IMR-90 (cell line): ENCODE results near the gene NUDCD3. TPM values are rescaled to one million over a fixed set of nuclear protein-coding genes. Genes with fewer than 3 reads are reported as not detected.

Experiments
- ATAC-seq: fragments of 200-7000 bp; cut with Tn5 transposase; 2 replicates; pipeline ENCODE4 v1.9.1; 2020; ENCODE audit warnings: low read depth, mild to moderate bottlenecking, moderate library complexity
- BruUV-seq: library from RNA; stranded (reverse); fragments of 400-500 nt; replicated peaks from 2 replicates; lab custom pipeline; 2021; lab: Mats Ljungman, UMichigan
- CTCF ChIA-PET: fragments of 300-600 bp; formaldehyde crosslinking; extraction: SDS; loops from one replicate; lab custom pipeline; 2021; ENCODE audit warnings: antibody characterized with exemption; lab: Yijun Ruan, JAX
- POLR2A ChIA-PET: fragments of 300-600 bp; sonication (Branson Sonifier 250); formaldehyde crosslinking; loops from one replicate; lab custom pipeline; 2022; ENCODE audit warnings: antibody characterized with exemption; ENCODE audit not compliant: unreplicated experiment; lab: Charles Lee
- DNase-seq: peaks from one replicate; pipeline ENCODE4 v3.0.0; 2013
- H2AFZ ChIP-seq: replicated peaks from 2 replicates; pipeline ENCODE3; 2013; ENCODE audit warnings: low read length, mild to moderate bottlenecking; ENCODE audit not compliant: poor library complexity
- H2AK5ac ChIP-seq: 2 replicates; pipeline ENCODE4 v1.6.1; 2013; ENCODE audit warnings: low read depth, low read length, inconsistent platforms
- H2AK9ac ChIP-seq: replicated peaks from 2 replicates; pipeline ENCODE3; 2013; ENCODE audit warnings: mild to moderate bottlenecking, low read depth, low read length, moderate library complexity; ENCODE audit not compliant: poor library complexity
- H2BK120ac ChIP-seq: 2 replicates; pipeline ENCODE4 v1.6.1; 2013; ENCODE audit warnings: low read depth, low read length, inconsistent platforms
- H2BK15ac ChIP-seq: 3 replicates; pipeline ENCODE4 v1.6.1; 2013; ENCODE audit warnings: low read depth, low read length, inconsistent platforms
- H2BK20ac ChIP-seq: 2 replicates; pipeline ENCODE4 v1.6.1; 2013; ENCODE audit warnings: low read depth, mild to moderate bottlenecking, inconsistent platforms, low read length, moderate library complexity
- H2BK5ac ChIP-seq: 2 replicates; pipeline ENCODE4 v1.6.1; 2013; ENCODE audit warnings: mild to moderate bottlenecking, low read depth, low read length, inconsistent platforms; ENCODE audit not compliant: poor library complexity, severe bottlenecking
- H3K14ac ChIP-seq: replicated peaks from 2 replicates; pipeline ENCODE4 v1.6.1; 2013; ENCODE audit warnings: low read depth, low read length, inconsistent platforms
- H3K18ac ChIP-seq: 2 replicates; pipeline ENCODE4 v1.6.1; 2013; ENCODE audit warnings: low read depth, low read length, control low read depth
- H3K23ac ChIP-seq: 2 replicates; pipeline ENCODE4 v1.6.1; 2013; ENCODE audit warnings: low read depth, low read length, inconsistent platforms
- H3K27ac ChIP-seq: 2 replicates; pipeline ENCODE4 v1.5.1; 2013; ENCODE audit warnings: mild to moderate bottlenecking, control low read depth, low read length; ENCODE audit not compliant: insufficient read depth
- H3K27me3 ChIP-seq: 2 replicates; pipeline ENCODE4 v1.6.1; 2013; ENCODE audit warnings: low read length; ENCODE audit not compliant: control insufficient read depth, insufficient read depth
- H3K36me3 ChIP-seq: 2 replicates; pipeline ENCODE4 v1.6.1; 2013; ENCODE audit warnings: low read length, mixed read lengths; ENCODE audit not compliant: control insufficient read depth, insufficient read depth
- H3K4ac ChIP-seq: 2 replicates; pipeline ENCODE4 v1.6.1; 2013; ENCODE audit warnings: low read depth, low read length, inconsistent platforms
- H3K4me1 ChIP-seq: 2 replicates; pipeline ENCODE4 v1.6.1; 2013; ENCODE audit warnings: low read length, mixed read lengths; ENCODE audit not compliant: control insufficient read depth, insufficient read depth
- H3K4me2 ChIP-seq: 2 replicates; pipeline ENCODE4 v1.6.1; 2013; ENCODE audit warnings: low read depth, mild to moderate bottlenecking, control low read depth, low read length, moderate library complexity
- H3K4me3 ChIP-seq: 2 replicates; pipeline ENCODE4 v1.5.1; 2013; ENCODE audit warnings: low read depth, mild to moderate bottlenecking, control low read depth, low read length, moderate library complexity; ENCODE audit not compliant: insufficient read depth
- H3K56ac ChIP-seq: 2 replicates; pipeline ENCODE4 v1.6.1; 2013; ENCODE audit warnings: low read length, inconsistent platforms; ENCODE audit not compliant: insufficient read depth; ENCODE audit errors: extremely low read depth
- H3K79me1 ChIP-seq, 2 experiments: 2 replicates each; pipeline ENCODE4 v1.6.1; 2013; ENCODE audit warnings: low read length in 2 of 2, inconsistent platforms in 1 of 2, low read depth in 1 of 2
- H3K9ac ChIP-seq: 2 replicates; pipeline ENCODE4 v1.6.1; 2013; ENCODE audit warnings: low read depth, low read length, control low read depth
- H3K9me1 ChIP-seq: 2 replicates; pipeline ENCODE4 v1.6.1; 2013; ENCODE audit warnings: low read length, inconsistent platforms; ENCODE audit not compliant: insufficient read depth
- H3K9me3 ChIP-seq: 2 replicates; pipeline ENCODE4 v1.6.1; 2013; ENCODE audit warnings: low read length; ENCODE audit not compliant: control insufficient read depth, insufficient read depth
- H4K20me1 ChIP-seq: 2 replicates; pipeline ENCODE4 v1.6.1; 2013; ENCODE audit warnings: low read length, inconsistent platforms; ENCODE audit not compliant: insufficient read depth
- H4K5ac ChIP-seq: 2 replicates; pipeline ENCODE4 v1.6.1; 2013; ENCODE audit warnings: mild to moderate bottlenecking, low read depth, low read length, control low read depth
- H4K8ac ChIP-seq, 2 experiments: 2 replicates each; pipeline ENCODE4 v1.6.1; 2013; ENCODE audit warnings: low read depth in 2 of 2, low read length in 2 of 2, control low read depth in 1 of 2, inconsistent platforms in 1 of 2
- H4K91ac ChIP-seq: 2 replicates; pipeline ENCODE4 v1.6.1; 2013; ENCODE audit warnings: low read depth, low read length, inconsistent platforms; ENCODE audit not compliant: insufficient read depth
- CTCF ChIP-seq: conservative IDR thresholded peaks from 2 replicates; pipeline ENCODE4 v1.5.1; 2012; ENCODE audit warnings: mild to moderate bottlenecking, low read depth, low read length, improper control_type of control experiment
- ELK1 ChIP-seq: fragments of 150-350 bp; IDR thresholded peaks from 2 replicates; pipeline ENCODE4 v1.6.1; 2016; ENCODE audit warnings: low read depth, mild to moderate bottlenecking, low read length, moderate library complexity, borderline replicate concordance
- FOS ChIP-seq: fragments of 150-350 bp; IDR thresholded peaks from 2 replicates; pipeline ENCODE4 v1.6.1; 2016; ENCODE audit warnings: low read depth, low read length
- MAFK ChIP-seq: IDR thresholded peaks from 2 replicates; pipeline ENCODE4 v1.6.1; 2012; ENCODE audit warnings: low read depth, low read length, improper control_type of control experiment
- NFE2L2 ChIP-seq: fragments of 150-350 bp; IDR thresholded peaks from 2 replicates; pipeline ENCODE4 v1.6.1; 2016; ENCODE audit warnings: low read depth, mild to moderate bottlenecking, low read length
- RCOR1 ChIP-seq: IDR thresholded peaks from 2 replicates; pipeline ENCODE4 v1.6.1; 2012; ENCODE audit warnings: mild to moderate bottlenecking, low read length, improper control_type of control experiment; ENCODE audit not compliant: insufficient replicate concordance
- RFX5 ChIP-seq: IDR thresholded peaks from 2 replicates; pipeline ENCODE4 v1.8.0; 2012; ENCODE audit warnings: low read depth, mild to moderate bottlenecking, low read length, moderate library complexity
- USF2 ChIP-seq: fragments of 150-350 bp; IDR thresholded peaks from 2 replicates; pipeline ENCODE4 v1.6.1; 2017; ENCODE audit warnings: mild to moderate bottlenecking, antibody characterized with exemption, low read length, low read depth
- WGBS, 2 experiments: methylation state at CpG; one replicate each; pipeline versions ENCODE4 v1.1.5 to v1.1.7; 2013; ENCODE audit warnings: missing lambda C conversion rate in 2 of 2; ENCODE audit not compliant: insufficient read length in 1 of 2; ENCODE audit errors: extremely low coverage in 2 of 2; 5-methylcytosine and 5-hydroxymethylcytosine counted together
- dilution Hi-C: fragments of 300-500 bp; cut with HindIII; formaldehyde crosslinking; loops from one replicate; pipeline ENCODE4 v1.14.3; 2018; ENCODE audit warnings: low sequenced_read_pairs; ENCODE audit not compliant: unreplicated experiment
- in situ Hi-C: fragments of 300-500 bp; cut with MboI; formaldehyde crosslinking; loops from 3 replicates; pipeline ENCODE4 v1.14.3; 2019; ENCODE audit warnings: low sequenced_read_pairs, inconsistent platforms, mixed read lengths
- intact Hi-C: fragments of 100-400 bp; cut with micrococcal nuclease; formaldehyde crosslinking; loops from 2 replicates; pipeline ENCODE4 v1.10.0; 2022
- polyA plus RNA-seq, 3 experiments: library from polyadenylated mRNA; depleted of rRNA; stranded (reverse); fragments of >200 nt; gene quantifications; 2 replicates each; pipeline ENCODE4 v1.2.3, GENCODE V29; 2012; ENCODE audit warnings: low replicate concordance in 1 of 3
- total RNA-seq: library from RNA; depleted of rRNA; stranded (reverse); fragments of >200 nt; gene quantifications from 2 replicates; pipeline ENCODE4 v1.2.3, GENCODE V29; 2012

The NUDCD3 gene
- total and polyA plus RNA-seq, 2 of the 4 experiments (the other 2 are of a cell fraction): 49.5 to 76.0 TPM

- intact Hi-C loops: no loop called here
- Histone ChIP-seq H3K9me1 (no peaks in the 10 kb centered on the region), H3K18ac (no peak overlapping the region)
Observed at GRCh38 chr7:44497155-44498027, 6.9 kb upstream of the NUDCD3 start.

More at GRCh38 chr7:44497155-44498027, 6.9 kb upstream of the NUDCD3 start:
- no peak overlapping the region for H3K23ac ChIP-seq
- H2BK20ac ChIP-seq: no peak overlapping the region
- H3K14ac ChIP-seq: no peak overlapping the region
- no peak overlapping the region for H4K91ac ChIP-seq
- no peaks in the 10 kb centered on the region for H3K4me1 ChIP-seq
- no peak overlapping the region for H3K4ac ChIP-seq
- H2BK5ac ChIP-seq: no peak overlapping the region
- dilution Hi-C loops (no loop called here), in situ Hi-C loops (no loop called here)
- H2BK15ac ChIP-seq: no peak overlapping the region
- H3K4me3 ChIP-seq: no peak overlapping the region
- no peak overlapping the region for H4K5ac ChIP-seq
- no TSS peak for BruUV-seq
- no peak overlapping the region for H3K27ac ChIP-seq
- no peak overlapping the region for H3K4me2 ChIP-seq
- no peaks in the 10 kb centered on the region for H4K20me1 ChIP-seq
- H3K79me1 ChIP-seq: no peaks in the 10 kb centered on the region
- no peak overlapping the region for H2AK9ac ChIP-seq
- H3K27me3 ChIP-seq: peaks cover 12% of the 10 kb centered on the region
- ChIA-PET POLR2A (no interaction called here), CTCF (no interaction called here)
- no peaks in the 10 kb centered on the region for H3K36me3 ChIP-seq
- no peak overlapping the region for H2BK120ac ChIP-seq
- no peak overlapping the region for H3K56ac ChIP-seq
- H2AFZ ChIP-seq: peak overlapping the region; percentile 32
- TF ChIP-seq RCOR1 (no peak), MAFK (no peak), CTCF (no peak), RFX5 (no peak), ELK1 (no peak), NFE2L2 (no peak), USF2 (no peak), FOS (no peak)
- H4K8ac ChIP-seq: no peak overlapping the region
- ATAC-seq: no peak
- H2AK5ac ChIP-seq: 0 out of 2 replicates have a peak overlapping the region, but pooled peaks have one; percentile 2
- no peak for DNase-seq
- WGBS, 2 experiments: no CpG with 5 or more reads among the region's 5 CpGs
- no peaks in the 10 kb centered on the region for H3K9me3 ChIP-seq
- H3K9ac ChIP-seq: no peak overlapping the region
